Aortic smooth muscle cell (primary cell): ENCODE measurements around the gene ATP10B. TPM values are rescaled to one million over a fixed set of nuclear protein-coding genes. Genes with fewer than 3 reads are reported as not detected.

Experiments used
- total RNA-seq: library from RNA; depleted of rRNA; stranded (reverse); fragments of >200 nt; gene quantifications from 2 replicates; pipeline ENCODE4 v1.2.3, GENCODE V29; 2014

ATP10B gene
- total RNA-seq: not detected in 2 replicates

GRCh38 chr5:160852049-160852448, at the start of gene ATP10B:
Gene ATP10B (minus strand): TSS chr5:160852211. CDS start chr5:160688074, 164,137 bp downstream.

